SU-DHL-6 (cell line): ENCODE measurements around the gene FBRSL1.

ENCODE experiments used
- H2AFZ ChIP-seq: fragments of 200-600 bp; sonication (generic); 2 replicates; pipeline ENCODE4 v1.6.1; 2014; ENCODE audit warnings: low read depth, mild to moderate bottlenecking, moderate library complexity, mixed read lengths, antibody characterized with exemption, low read length; ENCODE audit not compliant: severe bottlenecking
- H3F3A ChIP-seq: fragments of 200-600 bp; shearing (Covaris generic); 2 replicates; pipeline ENCODE4 v1.6.0; 2016; ENCODE audit warnings: antibody characterized with exemption, mild to moderate bottlenecking; ENCODE audit not compliant: insufficient read depth
- H3K27ac ChIP-seq: fragments of 200-600 bp; sonication (generic); 2 replicates; pipeline ENCODE4 v1.5.1; 2016; ENCODE audit warnings: low read depth, mild to moderate bottlenecking, low read length, moderate library complexity, mixed read lengths
- H3K27me3 ChIP-seq: fragments of 200-600 bp; sonication (generic), shearing (Covaris generic); 2 replicates; pipeline ENCODE4 v1.6.0; 2014; ENCODE audit warnings: mild to moderate bottlenecking, low read length
- H3K36me3 ChIP-seq: fragments of 200-600 bp; sonication (generic); 2 replicates; pipeline ENCODE4 v1.6.1; 2014; ENCODE audit warnings: mild to moderate bottlenecking, low read length, mixed read lengths
- H3K4me2 ChIP-seq: fragments of 300-600, 200-600 bp; shearing (Covaris generic), sonication (generic); 2 replicates; pipeline ENCODE4 v1.6.0; 2014; ENCODE audit warnings: low read length, low read depth, mild to moderate bottlenecking; ENCODE audit not compliant: poor library complexity, severe bottlenecking
- H3K4me3 ChIP-seq: fragments of 200-600 bp; sonication (generic); 2 replicates; pipeline ENCODE4 v1.5.1; 2014; ENCODE audit warnings: antibody characterized with exemption, low read length, mild to moderate bottlenecking, mixed read lengths; ENCODE audit not compliant: insufficient read depth, poor library complexity, severe bottlenecking
- H3K79me2 ChIP-seq: fragments of 200-600 bp; sonication (generic); 2 replicates; pipeline ENCODE4 v1.6.1; 2014; ENCODE audit warnings: mild to moderate bottlenecking, low read length, moderate library complexity; ENCODE audit not compliant: insufficient read depth
- H3K9ac ChIP-seq: fragments of 200-600 bp; sonication (generic); 2 replicates; pipeline ENCODE4 v1.7.0; 2014; ENCODE audit warnings: mild to moderate bottlenecking, low read length
- H3K9me2 ChIP-seq: fragments of 200-600 bp; sonication (generic); replicated peaks from 2 replicates; pipeline ENCODE4 v1.6.1; 2014; ENCODE audit warnings: low read length; ENCODE audit not compliant: insufficient read depth
- H3K9me3 ChIP-seq: fragments of 200-600 bp; sonication (generic); 2 replicates; pipeline ENCODE4 v1.6.1; 2014; ENCODE audit warnings: low read length, mixed read lengths; ENCODE audit not compliant: insufficient read depth
- H4K20me1 ChIP-seq: fragments of 200-600 bp; sonication (generic); 2 replicates; pipeline ENCODE4 v1.6.1; 2014; ENCODE audit warnings: low read depth, mild to moderate bottlenecking, antibody characterized with exemption, low read length, moderate library complexity, mixed read lengths
- EZH2phosphoT487 ChIP-seq: fragments of 200-600 bp; sonication (generic), shearing (Covaris generic); conservative IDR thresholded peaks from 2 replicates; pipeline ENCODE4 v1.6.1; 2018; ENCODE audit warnings: mild to moderate bottlenecking, antibody characterized with exemption, low read length, moderate library complexity, mixed read lengths
- TF ChIP-seq, protein P1 (sequence below): fragments of 200-600 bp; sonication (generic); IDR thresholded peaks from one replicate; pipeline ENCODE4 v1.5.1; 2017; ENCODE audit warnings: antibody characterized with exemption, mild to moderate bottlenecking, low read length, moderate library complexity; ENCODE audit not compliant: insufficient read depth, poor library complexity, severe bottlenecking

The FBRSL1 gene

GRCh38 chr12:132479291-132479690, 10.7 kb upstream of the FBRSL1 start:
- Histone ChIP-seq H3K9me2 (no peaks in the 10 kb centered on the region), H3K27me3 (no peaks in the 10 kb centered on the region), H3F3A (no peaks in the 10 kb centered on the region), H3K4me2 (no peak overlapping the region), H3K4me3 (no peak overlapping the region), H3K9me3 (no peaks in the 10 kb centered on the region), H3K9ac (no peak overlapping the region), H3K36me3 (no peaks in the 10 kb centered on the region), H2AFZ (no peak overlapping the region), H3K27ac (no peak overlapping the region), H3K79me2 (no peaks in the 10 kb centered on the region), H4K20me1 (no peaks in the 10 kb centered on the region)
- TF ChIP-seq, protein P1, sequence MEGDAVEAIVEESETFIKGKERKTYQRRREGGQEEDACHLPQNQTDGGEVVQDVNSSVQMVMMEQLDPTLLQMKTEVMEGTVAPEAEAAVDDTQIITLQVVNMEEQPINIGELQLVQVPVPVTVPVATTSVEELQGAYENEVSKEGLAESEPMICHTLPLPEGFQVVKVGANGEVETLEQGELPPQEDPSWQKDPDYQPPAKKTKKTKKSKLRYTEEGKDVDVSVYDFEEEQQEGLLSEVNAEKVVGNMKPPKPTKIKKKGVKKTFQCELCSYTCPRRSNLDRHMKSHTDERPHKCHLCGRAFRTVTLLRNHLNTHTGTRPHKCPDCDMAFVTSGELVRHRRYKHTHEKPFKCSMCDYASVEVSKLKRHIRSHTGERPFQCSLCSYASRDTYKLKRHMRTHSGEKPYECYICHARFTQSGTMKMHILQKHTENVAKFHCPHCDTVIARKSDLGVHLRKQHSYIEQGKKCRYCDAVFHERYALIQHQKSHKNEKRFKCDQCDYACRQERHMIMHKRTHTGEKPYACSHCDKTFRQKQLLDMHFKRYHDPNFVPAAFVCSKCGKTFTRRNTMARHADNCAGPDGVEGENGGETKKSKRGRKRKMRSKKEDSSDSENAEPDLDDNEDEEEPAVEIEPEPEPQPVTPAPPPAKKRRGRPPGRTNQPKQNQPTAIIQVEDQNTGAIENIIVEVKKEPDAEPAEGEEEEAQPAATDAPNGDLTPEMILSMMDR = no peak
- no peak for TF ChIP-seq EZH2phosphoT487

DNA sequence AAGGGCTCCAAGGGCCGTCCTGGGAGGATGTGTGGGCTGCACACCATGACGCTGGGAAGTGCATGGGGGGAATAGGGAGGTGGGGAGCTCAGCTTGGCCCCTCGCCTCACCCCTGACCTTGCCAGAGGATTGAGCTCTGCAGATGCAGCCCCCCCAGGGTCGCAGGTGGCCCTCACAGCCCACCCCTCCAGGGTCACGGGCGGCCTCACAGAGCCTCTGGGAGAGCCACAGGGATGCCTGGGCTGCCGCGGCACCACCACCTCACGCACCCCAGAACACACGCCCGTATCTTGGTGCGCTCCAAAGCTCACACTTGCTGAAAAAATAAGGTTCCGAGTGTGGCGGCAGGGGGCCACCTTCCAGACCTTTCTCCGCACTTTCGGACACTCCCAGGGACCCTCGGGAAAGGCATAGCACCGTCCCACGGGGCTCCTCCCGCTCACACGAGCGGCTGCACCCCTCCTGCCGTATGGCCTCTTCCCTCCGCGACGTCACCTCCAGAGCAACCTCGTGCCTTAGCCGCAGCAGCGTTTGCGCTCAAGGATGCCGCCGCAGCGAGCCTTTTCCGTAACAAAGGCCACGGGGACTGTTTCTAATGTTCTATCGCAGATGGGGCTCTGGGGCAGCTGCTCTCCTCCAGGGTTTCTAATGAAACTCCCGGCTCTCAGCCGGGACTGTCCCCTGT, 9.9 kb upstream of the FBRSL1 start:
- H3K27ac ChIP-seq = no peak overlapping the region
- H3K9me2 ChIP-seq = no peaks in the 10 kb centered on the region
- H3K9me3 ChIP-seq = no peaks in the 10 kb centered on the region
- no peak overlapping the region for H3K4me2 ChIP-seq
- H3K36me3 ChIP-seq = no peaks in the 10 kb centered on the region
- no peaks in the 10 kb centered on the region for H4K20me1 ChIP-seq
- H3K4me3 ChIP-seq = no peak overlapping the region
- H3K79me2 ChIP-seq = no peaks in the 10 kb centered on the region
- no peak overlapping the region for H3K9ac ChIP-seq
- no peaks in the 10 kb centered on the region for H3F3A ChIP-seq
- H3K27me3 ChIP-seq = no peaks in the 10 kb centered on the region
- no peak for TF ChIP-seq EZH2phosphoT487
- TF ChIP-seq, protein P1 = no peak
- H2AFZ ChIP-seq = no peak overlapping the region

- Histone ChIP-seq H3K27ac (no peak overlapping the region), H3K4me2 (no peak overlapping the region), H4K20me1 (no peaks in the 10 kb centered on the region), H3K4me3 (no peak overlapping the region), H3F3A (no peaks in the 10 kb centered on the region), H2AFZ (no peak overlapping the region), H3K9me2 (no peaks in the 10 kb centered on the region), H3K9ac (no peak overlapping the region), H3K27me3 (no peaks in the 10 kb centered on the region), H3K9me3 (no peaks in the 10 kb centered on the region), H3K36me3 (no peaks in the 10 kb centered on the region), H3K79me2 (no peaks in the 10 kb centered on the region)
- no peak for TF ChIP-seq EZH2phosphoT487
- TF ChIP-seq, protein P1 = no peak
Measured at GRCh38 chr12:132480623-132481132, 9.3 kb upstream of the FBRSL1 start.
